ENCODE measurements around the gene USP8.

Gene USP8

DNA sequence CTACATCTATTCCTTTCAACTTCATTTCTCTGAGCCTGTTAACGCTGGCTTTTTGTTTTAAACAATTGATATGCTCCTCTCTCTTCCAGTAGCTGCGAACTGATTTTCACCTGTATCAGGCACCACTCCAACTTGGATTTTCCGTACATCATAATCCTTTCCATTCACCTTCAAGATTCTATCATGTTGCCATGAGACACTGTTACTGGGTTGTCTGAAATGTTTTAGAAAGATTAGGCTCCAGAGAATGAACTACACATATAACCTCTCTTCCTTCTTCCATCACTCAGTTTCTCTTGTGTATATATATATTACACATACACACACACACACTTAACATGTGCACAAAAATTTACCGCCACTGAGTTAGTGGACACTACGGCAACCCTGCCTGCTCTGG is 122.4 kb downstream of the USP8 start, which contains the start of gene USP50:
Gene USP50 (minus strand): TSS at position 101 of the 400 bp plus-strand sequence. CDS start 141 bp downstream, outside the sequence.
- no peak for DNase-seq

DNA sequence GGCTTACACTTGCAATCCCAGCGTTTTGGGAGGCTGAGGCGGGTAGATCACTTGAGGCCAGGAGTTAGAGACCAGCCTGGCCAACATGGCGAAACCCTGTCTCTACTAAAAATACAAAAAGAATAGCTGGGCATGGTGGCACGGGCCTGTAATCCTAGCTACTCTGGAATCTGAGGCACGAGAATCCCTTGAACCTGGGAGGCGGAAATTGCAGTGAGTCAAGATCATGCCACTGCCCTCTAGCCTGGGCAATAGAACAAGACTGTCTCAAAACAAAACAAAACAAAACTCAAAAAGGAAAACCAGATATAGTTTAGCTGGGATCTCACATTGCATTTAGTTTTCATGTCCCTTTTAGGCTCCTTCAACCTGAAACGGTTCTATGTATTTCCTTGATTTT is 125.1 kb downstream of the USP8 start:
- no peak for DNase-seq

DNA sequence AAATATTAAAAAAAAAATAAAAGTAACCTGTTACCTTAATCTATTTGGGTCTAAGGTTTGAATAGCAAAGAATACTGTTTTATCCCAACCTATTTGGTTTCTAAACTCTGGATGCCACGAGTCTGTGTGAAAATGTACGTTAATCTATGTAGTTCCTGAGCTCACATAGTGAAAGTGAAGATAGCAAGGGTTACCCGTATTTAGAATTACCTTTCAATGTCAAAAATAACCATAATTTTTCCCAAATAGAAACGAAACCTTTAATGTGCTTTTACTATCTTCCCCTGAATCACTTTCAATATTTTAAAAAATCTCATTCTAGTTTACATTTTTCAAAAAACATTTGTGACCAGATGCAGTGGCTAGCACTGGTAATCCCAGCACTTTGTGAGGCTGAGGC is 128.0 kb downstream of the USP8 start:
- DNase-seq = no peak

DNA sequence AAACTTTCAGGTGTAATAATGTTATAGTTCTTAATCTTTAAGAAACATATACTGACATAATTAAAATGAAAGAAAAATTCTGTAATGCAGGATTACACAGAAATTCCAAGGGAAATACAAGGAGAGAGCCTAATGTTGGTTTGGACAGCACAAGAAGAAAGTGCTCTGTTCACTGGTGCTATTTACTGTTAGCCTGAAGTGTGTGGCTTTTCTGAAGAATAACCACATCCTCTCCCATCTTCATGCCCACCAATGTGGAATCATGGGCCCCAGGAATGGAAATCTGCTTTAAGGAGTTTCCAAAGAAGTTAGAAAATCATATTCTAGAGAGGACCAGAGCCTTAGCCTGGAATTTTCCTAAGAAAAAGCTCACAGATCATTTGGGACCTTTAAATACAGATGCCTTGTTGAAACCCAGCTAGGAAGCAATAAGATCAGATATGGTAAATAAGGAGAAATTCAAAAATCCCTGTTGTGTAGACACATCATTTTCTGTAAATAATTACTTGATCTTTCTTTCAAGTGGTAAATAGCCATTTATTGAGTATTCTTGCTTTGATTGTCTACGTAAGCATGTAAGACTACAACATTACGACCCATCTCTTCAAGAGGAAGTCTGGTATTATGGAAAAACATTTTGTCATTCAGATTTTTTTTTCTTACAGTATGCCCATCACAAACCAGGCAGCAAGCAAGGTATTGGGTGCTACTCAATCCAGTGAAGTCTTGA is 132.6 kb downstream of the USP8 start:
- no peak for DNase-seq

DNA sequence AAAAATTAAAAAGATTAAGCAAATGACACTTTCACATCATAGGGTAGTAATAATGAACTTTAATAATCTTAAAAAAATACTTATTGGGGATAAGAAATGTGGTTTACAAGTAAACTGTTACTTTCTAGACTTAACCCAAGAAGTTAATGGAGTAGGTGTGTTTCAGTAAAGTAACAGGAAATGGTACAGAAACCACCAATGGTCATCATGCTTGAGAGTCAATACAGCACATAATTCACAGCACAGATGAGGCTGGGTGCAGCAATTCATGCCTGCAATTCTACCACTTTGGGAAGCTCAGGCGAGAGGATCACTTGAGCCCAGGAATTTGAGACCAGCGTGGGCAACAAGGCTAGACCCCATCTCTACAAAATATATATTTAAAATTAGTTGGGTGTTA is 133.8 kb downstream of the USP8 start:
- no peak for DNase-seq

DNA sequence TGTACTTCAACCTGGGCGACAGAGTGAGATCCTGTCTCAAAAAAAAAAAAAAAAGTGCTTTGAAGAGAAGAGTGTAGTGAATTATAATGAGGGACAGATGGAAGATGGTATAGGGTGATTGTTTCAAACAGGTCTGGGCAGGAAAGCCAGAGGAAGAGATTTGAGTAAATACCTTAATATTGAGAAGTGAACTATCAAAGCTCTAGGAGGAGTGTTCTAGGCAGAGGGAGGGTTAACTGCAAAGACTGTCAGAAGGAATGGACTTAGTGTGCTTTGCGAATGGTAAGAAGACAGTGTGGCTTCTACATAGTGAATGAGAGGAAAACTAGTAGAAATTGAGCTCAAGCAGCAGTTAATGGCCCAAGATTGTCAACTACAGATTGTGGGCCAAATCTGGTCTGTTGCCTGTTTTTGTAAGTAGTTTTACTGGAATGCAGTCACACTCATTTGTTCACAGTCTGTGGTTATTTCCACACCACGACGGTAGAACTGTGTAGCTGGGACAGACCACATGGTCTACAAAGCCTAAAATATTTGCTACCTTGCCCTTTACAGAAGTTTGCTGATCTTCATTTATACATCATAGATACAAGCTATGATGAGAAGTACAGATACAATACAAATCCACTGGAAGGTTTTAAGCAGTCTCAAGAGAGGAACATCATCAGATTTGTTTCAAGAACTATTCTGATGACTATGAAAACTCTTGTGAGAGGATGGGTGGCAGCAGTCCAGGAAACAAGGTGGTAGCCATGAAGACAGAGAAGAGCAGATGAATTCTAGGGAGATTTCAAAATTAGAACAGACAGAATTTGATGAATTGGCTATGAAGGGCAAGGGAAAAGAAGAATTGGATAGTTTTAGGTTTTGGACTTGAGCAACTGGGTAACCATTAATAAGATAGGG is 138.8 kb downstream of the USP8 start:
- no peak for DNase-seq

DNA sequence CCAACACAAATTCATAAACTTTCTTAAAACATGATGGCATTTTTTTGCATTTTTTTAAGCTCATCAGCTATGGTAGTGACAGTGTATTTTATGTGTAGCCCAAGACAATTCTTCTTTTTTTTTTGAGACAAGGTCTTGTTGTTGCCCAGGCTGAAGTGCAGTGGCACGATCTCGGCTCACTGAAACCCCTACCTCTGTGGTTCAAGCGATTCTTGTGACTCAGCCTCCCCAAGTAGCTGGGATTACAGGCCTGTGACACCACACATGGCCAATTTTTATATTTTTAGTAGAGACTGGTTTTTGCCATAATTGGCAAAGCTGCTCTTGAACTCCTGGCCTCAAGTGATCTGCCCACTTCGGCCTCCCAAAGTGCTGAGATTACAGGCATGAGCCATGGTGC is 139.6 kb downstream of the USP8 start:
- DNase-seq = no peak

All from stimulated activated CD4-positive, alpha-beta T cell treated with anti-CD3 and anti-CD28 coated beads, Interleukin-4, amount 100 ng/mL, for 4 hours (primary cell).